Measurements from ENCODE around the gene NR2C1.

GRCh38 chr12:95051241-95051640 is 22.2 kb downstream of the NR2C1 start:
- TF ChIP-seq CTCF (conservative IDR thresholded peaks at IDR 0.05): no peak
- no peak for TF ChIP-seq ZFX (IDR thresholded peaks at IDR 0.05)

Measured in C4-2B (cell line).